Endothelial cell of umbilical vein (primary cell): ENCODE data around the gene TRPM7.

Experiments
- POLR2A ChIP-seq: IDR thresholded peaks from 2 replicates; pipeline ENCODE4 v1.6.1; 2012; ENCODE audit warnings: low read depth, mild to moderate bottlenecking, control low read depth, low read length
- TF ChIP-seq, protein P1 (sequence below), 2 donors: IDR thresholded peaks; 1 replicate in 1 of 2; 2 replicates in 1 of 2; pipeline ENCODE4 v1.5.1; 2011; ENCODE audit warnings: low read length in 2 of 2, mild to moderate bottlenecking in 2 of 2, moderate library complexity in 2 of 2, control low read depth in 1 of 2, inconsistent platforms in 1 of 2, low read depth in 1 of 2; ENCODE audit not compliant: insufficient read depth in 1 of 2; ENCODE audit errors: extremely low read depth in 1 of 2

- TF ChIP-seq, protein P1, sequence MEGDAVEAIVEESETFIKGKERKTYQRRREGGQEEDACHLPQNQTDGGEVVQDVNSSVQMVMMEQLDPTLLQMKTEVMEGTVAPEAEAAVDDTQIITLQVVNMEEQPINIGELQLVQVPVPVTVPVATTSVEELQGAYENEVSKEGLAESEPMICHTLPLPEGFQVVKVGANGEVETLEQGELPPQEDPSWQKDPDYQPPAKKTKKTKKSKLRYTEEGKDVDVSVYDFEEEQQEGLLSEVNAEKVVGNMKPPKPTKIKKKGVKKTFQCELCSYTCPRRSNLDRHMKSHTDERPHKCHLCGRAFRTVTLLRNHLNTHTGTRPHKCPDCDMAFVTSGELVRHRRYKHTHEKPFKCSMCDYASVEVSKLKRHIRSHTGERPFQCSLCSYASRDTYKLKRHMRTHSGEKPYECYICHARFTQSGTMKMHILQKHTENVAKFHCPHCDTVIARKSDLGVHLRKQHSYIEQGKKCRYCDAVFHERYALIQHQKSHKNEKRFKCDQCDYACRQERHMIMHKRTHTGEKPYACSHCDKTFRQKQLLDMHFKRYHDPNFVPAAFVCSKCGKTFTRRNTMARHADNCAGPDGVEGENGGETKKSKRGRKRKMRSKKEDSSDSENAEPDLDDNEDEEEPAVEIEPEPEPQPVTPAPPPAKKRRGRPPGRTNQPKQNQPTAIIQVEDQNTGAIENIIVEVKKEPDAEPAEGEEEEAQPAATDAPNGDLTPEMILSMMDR (IDR thresholded peaks at IDR 0.05; ENCODE audit: extremely low read depth in 1 of 2, insufficient read depth in 1 of 2, low read depth in 1 of 2, low read length in 2 of 2) = no peak
- TF ChIP-seq POLR2A = no peak
Measured at GRCh38 chr15:50702762-50703334, 16.3 kb upstream of the TRPM7 start.
